Lower leg skin (tissue), 3 donors: ENCODE data around the gene HERPUD2.

ENCODE experiments used
- CTCF ChIP-seq, 3 donors: fragments of 450-650 bp; IDR thresholded peaks; one replicate each; pipeline ENCODE4 v1.5.1; 2016; ENCODE audit warnings: antibody characterized with exemption in 3 of 3, mild to moderate bottlenecking in 3 of 3, moderate library complexity in 2 of 3
- POLR2A ChIP-seq, 2 donors: fragments of 450-650 bp; IDR thresholded peaks; one replicate each; pipeline ENCODE4 v1.6.1; 2016 to 2017; ENCODE audit warnings: antibody characterized with exemption in 2 of 2, mild to moderate bottlenecking in 1 of 2, moderate library complexity in 1 of 2

GRCh38 chr7:35593899-35594298, 101.0 kb downstream of the HERPUD2 start:
- no peak for TF ChIP-seq CTCF (IDR thresholded peaks at IDR 0.05)
- TF ChIP-seq POLR2A (IDR thresholded peaks at IDR 0.05): no peak
